SIG-M5 treated with dmso at 0.1 percent for 504 hours (cell line): ENCODE measurements around the gene MAML1.
"Not testable (repeated sequence)": the region's sequence is repeated elsewhere in the genome, so short reads cannot be mapped to it uniquely, and the experiment has no call there.

Experiments used
- DNase-seq: peaks from one replicate; lab custom pipeline; 2025; ENCODE audit not compliant: unreplicated experiment; lab: John Stamatoyannopoulos, UW

Gene MAML1

DNA sequence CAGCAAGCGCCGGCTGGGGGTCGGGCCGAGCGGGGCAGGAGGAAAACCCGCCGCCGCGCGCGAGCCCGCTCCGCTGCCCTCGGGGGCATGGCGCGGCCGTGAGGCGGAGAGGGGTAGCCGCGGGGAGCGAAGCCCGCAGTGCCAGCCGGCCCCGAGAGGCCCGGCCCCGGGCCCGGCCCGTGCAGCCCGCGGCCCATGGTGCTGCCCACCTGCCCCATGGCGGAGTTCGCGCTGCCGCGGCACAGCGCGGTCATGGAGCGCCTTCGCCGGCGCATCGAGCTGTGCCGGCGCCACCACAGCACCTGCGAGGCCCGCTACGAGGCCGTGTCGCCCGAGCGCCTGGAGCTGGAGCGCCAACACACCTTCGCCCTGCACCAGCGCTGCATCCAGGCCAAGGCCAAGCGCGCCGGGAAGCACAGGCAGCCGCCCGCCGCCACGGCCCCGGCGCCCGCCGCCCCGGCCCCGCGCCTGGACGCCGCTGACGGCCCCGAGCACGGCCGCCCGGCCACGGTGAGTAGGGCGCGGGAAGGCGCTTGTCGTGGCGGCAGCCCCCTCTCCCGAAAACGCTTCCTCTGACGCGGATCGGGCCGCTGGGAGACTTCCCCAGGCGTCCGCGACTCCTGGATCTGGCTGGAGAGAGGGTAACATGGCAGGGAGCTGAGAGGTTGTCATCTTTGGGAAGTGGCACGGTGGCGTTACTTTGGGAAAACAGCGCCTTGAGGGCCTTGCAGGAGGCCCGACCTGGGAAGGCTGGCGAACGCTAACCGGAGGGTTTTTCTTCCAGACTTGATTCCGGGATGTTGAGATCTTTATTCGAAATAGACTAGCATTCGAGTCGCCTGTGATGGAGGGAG, 523 bp downstream of the MAML1 start:
- no peak for DNase-seq

- DNase-seq: no peak
Observed at GRCh38 chr5:179733772-179734126, 1.1 kb downstream of the MAML1 start.

DNA sequence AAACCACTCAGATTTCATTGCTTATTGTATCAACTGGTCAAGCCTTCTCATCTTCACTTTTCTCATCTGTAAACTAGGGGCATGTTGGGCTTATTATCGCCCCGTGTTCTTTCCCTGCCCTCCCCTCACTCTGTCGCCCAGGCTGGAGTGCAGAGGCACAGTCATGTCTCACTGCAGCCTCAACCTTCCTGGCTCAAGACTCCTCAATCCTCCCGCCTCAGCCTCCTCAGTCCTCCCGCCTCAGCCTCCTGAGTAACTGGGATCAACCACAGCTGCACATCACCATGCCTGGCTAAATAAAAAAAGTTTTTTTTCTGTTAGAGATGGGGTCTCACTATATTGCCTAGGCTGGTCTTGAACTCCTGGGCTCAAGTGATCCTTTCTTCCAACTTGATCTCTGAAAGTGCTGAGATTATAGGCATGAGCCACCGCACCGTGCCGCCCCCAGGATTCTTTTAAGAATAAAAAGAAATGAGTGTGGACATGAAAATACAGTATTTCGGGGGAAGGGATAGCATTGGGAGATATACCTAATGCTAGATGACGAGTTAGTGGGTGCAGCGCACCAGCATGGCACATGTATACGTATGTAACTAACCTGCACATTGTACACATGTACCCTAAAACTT, 2.0 kb downstream of the MAML1 start:
- DNase-seq: no peak

- DNase-seq: no peak
Observed at GRCh38 chr5:179738742-179739141, 6.1 kb downstream of the MAML1 start.

DNA sequence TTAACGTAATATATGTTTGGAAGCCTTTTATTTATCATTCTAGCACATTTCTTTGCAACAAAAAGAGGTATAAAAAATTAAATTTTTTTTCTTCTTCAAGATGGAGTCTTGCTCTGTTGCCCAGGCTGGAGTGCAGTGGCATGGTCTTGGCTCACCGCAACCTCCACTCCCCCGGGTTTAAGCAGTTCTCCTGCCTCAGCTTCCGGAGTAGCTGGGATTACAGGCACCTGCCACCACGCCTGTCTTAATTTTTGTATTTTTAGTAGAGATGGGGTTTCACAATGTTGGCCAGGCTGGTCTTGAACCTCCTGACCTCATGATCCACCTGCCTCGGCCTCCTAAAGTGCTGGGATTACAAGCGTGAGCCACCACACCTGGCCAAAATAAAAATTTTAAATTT, 11.5 kb downstream of the MAML1 start:
- not testable (repeated sequence) for DNase-seq

- DNase-seq: no peak
Observed at GRCh38 chr5:179746872-179747271, 14.2 kb downstream of the MAML1 start.

GRCh38 chr5:179747811-179748210, 15.2 kb downstream of the MAML1 start:
- DNase-seq: no peak

DNA sequence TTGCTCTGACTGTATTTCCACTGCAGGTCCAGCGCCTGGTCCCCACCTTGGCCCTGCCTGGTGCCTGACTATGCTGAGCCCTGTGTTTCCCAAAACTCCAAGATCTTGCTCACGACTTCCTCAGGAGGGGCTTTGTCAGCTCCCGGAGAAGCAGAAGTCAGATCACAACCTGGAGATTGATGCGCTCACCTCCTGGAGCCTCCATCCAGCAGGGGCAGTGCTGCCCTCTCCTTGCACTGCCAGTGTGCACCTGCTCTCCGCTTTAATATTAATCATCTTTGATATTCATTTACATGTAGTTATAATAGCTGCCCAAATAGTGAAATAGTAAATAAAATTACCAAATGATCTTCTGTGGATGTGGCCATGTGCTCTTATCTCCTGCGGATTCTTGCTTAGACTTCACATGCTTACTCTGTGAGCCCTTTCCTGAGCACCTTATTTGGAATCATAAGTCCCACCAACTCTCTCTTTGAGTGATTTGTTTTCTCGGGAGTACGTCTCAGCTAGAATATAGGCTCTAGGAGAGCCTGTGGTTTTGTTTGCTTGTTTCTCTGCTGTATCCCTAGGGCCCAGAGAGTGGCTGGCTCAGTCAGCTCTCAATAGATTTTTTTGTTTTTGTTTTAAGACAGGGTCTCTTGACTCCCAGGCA, 17.4 kb downstream of the MAML1 start:
- no peak for DNase-seq

DNA sequence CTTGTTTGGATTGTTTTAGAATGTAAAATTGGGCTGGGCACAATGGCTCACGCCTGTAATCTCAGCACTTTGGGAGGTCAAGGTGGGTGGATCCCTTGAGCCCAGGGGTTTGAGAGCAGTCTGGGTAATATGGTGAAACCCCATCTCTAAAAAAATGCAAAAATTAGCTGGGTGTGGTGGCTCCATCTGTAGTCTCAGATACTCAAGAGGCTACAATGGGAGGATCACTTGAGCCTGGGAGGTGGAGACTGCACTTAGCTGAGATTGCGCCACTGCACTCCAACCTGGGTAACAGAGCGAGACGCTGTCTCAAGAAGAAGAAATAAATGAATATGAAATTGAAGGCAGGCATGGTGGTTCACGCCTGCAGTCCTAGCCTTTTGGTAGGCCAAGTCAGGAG, 21.3 kb downstream of the MAML1 start:
- DNase-seq: no peak

- no peak for DNase-seq
Observed at GRCh38 chr5:179755022-179755421, 22.4 kb downstream of the MAML1 start.

DNA sequence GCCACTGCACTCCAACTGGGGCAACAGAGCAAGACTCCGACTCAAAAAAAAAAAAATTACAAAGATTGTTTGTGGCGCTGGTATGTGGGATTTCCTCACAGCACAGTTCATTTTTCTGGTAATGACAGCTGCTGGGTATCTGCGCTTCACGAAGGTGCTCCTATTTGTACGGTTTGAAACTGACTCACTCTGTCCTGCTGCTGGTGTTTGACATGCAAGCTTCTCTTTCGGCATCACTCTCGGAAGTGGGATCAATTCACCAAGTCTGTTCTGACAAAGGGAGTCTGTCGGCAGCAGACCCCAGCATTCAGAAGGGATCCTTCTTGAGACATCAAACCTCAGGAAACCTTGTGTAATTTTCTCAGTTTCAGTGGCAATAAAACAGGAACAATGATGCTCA, 26.3 kb downstream of the MAML1 start:
- DNase-seq: peak; percentile 98

DNA sequence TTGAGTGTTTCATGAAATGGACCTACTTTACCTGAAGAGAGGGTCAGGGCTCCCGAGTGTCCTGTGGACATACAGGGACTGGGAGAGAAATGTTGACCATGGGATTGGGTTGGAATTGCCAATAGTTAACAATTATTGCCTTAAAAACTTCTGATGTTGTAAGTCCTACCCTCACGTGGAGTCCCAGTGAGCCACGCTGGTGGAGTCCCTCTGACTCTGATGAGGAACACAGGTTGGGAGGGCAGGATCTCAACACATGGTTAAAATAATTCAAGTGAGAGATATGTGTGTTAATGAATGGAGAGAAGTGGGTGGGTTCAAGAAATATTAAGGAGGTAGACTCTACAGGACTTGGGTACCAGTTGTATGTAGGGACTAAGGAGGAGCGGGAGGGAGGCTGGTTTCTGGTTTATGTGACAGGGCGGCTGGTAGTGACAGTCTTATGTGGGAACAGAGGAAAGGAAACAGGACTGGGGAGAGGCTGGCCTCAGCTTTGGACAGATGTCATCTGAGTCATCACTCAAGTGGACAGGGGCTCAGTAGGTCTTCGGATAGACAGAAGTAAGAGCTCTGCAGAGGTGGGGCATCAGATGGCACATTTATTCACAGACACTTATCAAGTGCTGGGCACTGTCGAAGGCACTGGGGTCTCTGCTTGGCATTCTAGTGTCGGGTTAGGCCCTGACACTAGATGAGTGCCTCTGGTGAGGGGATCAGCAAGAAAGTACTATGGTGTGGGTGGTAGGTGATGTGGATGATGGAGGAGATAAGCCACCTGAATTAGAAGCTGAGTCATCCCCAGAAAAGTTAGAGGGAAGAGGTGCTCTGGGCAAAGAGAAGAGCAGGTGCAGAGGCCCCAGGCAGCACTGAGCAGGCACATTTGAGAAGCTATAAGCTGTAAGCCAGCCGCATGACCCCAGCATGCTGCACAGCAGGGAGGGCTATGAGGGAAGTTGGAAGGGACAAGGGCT, 27.2 kb downstream of the MAML1 start:
- peak; percentile 39 for DNase-seq

- peak; percentile 71 for DNase-seq
Observed at GRCh38 chr5:179762079-179762780, 29.6 kb downstream of the MAML1 start.

- no peak for DNase-seq
Observed at GRCh38 chr5:179762781-179763176, 30.2 kb downstream of the MAML1 start.

GRCh38 chr5:179763215-179763945, 30.8 kb downstream of the MAML1 start:
- peak; percentile 63 for DNase-seq

DNA sequence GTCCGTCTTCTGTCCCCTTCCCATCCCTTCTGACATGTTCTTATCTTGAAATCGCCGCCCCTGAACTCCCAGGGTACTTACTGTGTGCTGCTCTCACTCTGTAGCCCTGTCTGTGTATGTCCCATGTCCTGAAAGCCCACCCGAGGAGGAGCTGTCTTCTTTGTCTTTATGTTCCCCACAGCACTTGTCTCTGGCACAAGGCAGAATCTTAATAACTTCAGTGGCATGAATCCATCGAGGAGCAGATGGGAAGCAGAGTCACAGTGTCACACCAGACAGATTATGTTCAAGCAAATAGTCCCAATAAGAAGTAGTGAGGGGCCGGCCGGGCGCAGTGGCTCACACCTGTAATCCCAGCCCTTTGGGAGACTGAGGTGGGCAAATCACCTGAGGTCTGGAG, 31.4 kb downstream of the MAML1 start:
- DNase-seq: no peak

DNA sequence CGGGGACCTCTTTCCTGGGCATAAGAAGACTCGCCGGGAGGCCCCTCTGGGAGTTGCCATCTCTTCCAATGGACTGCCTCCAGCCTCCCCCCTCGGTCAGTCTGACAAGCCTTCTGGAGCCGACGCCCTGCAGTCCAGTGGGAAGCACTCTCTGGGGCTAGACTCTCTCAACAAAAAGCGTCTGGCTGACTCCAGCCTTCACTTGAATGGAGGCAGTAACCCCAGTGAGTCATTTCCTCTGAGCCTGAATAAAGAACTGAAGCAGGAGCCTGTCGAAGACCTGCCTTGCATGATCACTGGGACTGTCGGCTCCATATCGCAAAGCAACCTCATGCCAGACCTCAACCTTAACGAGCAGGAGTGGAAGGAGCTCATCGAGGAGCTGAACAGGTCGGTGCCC, 32.8 kb downstream of the MAML1 start:
- DNase-seq: peak; percentile 31

DNA sequence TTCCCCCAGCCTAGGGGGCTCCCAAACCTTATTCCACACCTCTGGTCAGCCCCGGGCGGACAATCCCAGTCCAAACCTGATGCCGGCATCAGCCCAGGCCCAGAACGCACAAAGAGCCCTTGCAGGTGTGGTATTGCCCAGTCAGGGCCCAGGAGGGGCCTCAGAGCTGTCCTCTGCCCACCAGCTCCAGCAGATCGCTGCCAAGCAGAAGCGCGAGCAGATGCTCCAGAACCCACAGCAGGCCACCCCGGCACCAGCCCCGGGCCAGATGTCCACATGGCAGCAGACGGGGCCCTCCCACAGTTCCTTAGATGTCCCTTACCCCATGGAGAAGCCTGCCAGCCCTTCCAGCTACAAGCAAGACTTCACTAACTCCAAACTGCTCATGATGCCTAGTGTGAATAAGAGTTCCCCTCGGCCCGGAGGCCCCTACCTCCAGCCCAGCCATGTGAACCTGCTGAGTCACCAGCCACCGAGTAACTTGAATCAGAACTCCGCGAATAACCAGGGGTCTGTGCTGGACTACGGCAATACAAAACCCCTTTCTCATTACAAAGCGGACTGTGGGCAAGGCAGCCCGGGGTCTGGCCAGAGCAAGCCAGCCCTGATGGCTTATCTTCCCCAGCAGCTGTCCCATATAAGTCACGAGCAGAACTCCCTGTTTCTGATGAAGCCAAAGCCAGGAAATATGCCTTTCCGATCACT, 33.6 kb downstream of the MAML1 start:
- no peak for DNase-seq
